H1 (cell line): Measurements from ENCODE around the gene XDH. TPM values are rescaled to one million over a fixed set of nuclear protein-coding genes. Genes with fewer than 3 reads are reported as not detected.

Experiments used
- KDM5A ChIP-seq: fragments of 200-600 bp; IDR thresholded peaks from 2 replicates; pipeline ENCODE4 v1.7.1; 2012; ENCODE audit warnings: mild to moderate bottlenecking, low read length, inconsistent platforms, mixed read lengths
- MAX ChIP-seq: IDR thresholded peaks from 2 replicates; pipeline ENCODE4 v1.6.1; 2012; ENCODE audit warnings: inconsistent platforms
- POLR2AphosphoS5 ChIP-seq: IDR thresholded peaks from 2 replicates; pipeline ENCODE4 v1.6.1; 2011; ENCODE audit warnings: low read depth, low read length
- RAD21 ChIP-seq, 2 experiments: IDR thresholded peaks in 1 of 2; conservative IDR thresholded peaks in 1 of 2; 2 replicates each; pipeline ENCODE4 v1.6.1; 2011; ENCODE audit warnings: low read depth in 2 of 2, low read length in 2 of 2, improper control_type of control experiment in 1 of 2, inconsistent platforms in 1 of 2, mild to moderate bottlenecking in 1 of 2, moderate library complexity in 1 of 2
- RXRA ChIP-seq: IDR thresholded peaks from 2 replicates; pipeline ENCODE4 v1.6.1; 2011; ENCODE audit warnings: low read depth, mild to moderate bottlenecking, low read length, moderate library complexity; ENCODE audit not compliant: insufficient read depth
- SP2 ChIP-seq: IDR thresholded peaks from 2 replicates; pipeline ENCODE4 v1.6.1; 2012; ENCODE audit warnings: mild to moderate bottlenecking, low read length, inconsistent platforms
- TAF7 ChIP-seq: optimal IDR thresholded peaks from 2 replicates; pipeline ENCODE3; 2011; ENCODE audit warnings: low read depth, mild to moderate bottlenecking, inconsistent platforms, low read length, moderate library complexity, borderline replicate concordance
- TBP ChIP-seq: IDR thresholded peaks from 2 replicates; pipeline ENCODE4 v1.6.1; 2011; ENCODE audit warnings: low read depth, low read length, improper control_type of control experiment
- polyA plus RNA-seq, 7 experiments: library from polyadenylated mRNA; depleted of rRNA in 3 of 7; stranded (reverse) in 5 of 7; unstranded in 2 of 7; fragments of >200 nt in 5 of 7; fragments of 200-250 nt in 2 of 7; gene quantifications; 1 replicate in 5 of 7; 2 replicates in 1 of 7; 4 replicates in 1 of 7; pipeline versions ENCODE4 v1.2.1 to v1.2.3, GENCODE V29; 2011 to 2013; ENCODE audit warnings: missing spikeins in 2 of 7, mixed read lengths in 2 of 7
- total RNA-seq: library from RNA; stranded (reverse); fragmentation: NEBNext Ultra II Directional; extraction: Animal tissue kit (Norgen Biotek cat#: 25700); gene quantifications from 2 replicates; pipeline ENCODE4 v1.2.1, GENCODE V29; 2021

The XDH gene
- total and polyA plus RNA-seq, 2 of the 8 experiments (the other 6 are each of a cell fraction or from before 2014, with no cell fraction given), result 0.68 to 1.2 TPM

- TF ChIP-seq RAD21 (IDR thresholded peaks at IDR 0.05 in 1 of 2, conservative IDR thresholded peaks at IDR 0.05 in 1 of 2; ENCODE audit: low read depth in 2 of 2, low read length in 2 of 2) (no peak), SP2 (no peak), MAX (no peak), TBP (no peak), POLR2AphosphoS5 (no peak), KDM5A (no peak), TAF7 (no peak), RXRA (no peak)
Observed at GRCh38 chr2:31335921-31336585, 78.5 kb downstream of the XDH start (continued).
